ENCODE results near the gene THSD7A. TPM values are rescaled to one million over a fixed set of nuclear protein-coding genes. Genes with fewer than 3 reads are reported as not detected.

THSD7A gene
- total RNA-seq, 1 experiment from 2014 or later, result 4.0 TPM

DNA sequence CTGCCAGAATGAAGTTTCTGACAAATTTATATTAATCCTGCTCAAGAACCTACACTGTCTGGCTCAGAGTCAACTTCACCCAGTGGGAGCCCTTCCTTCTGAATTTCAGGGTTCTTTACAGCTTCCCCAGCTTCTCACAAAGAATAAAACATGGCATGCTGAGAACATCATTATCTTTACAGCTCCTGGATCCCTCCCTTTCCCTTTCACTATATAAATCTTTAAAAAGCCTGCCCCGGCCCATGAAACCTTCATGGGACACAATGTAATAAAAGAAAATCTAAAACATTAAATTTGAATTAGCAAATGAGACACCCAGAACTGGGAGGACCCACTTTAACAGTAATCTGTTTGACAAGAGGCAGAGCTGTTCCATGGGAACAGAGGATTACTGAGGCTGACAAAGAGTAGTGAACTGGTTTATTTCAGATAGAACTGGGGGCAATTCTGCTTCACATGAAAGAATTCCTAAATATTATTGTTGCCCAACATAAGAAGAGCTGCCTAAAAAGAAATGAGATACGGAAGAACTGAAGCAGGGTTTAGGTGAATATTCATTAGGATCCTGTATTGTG, 222.8 kb downstream of the THSD7A start:
- H3F3A ChIP-seq (ENCODE audit: insufficient read depth, low read depth), result no peaks in the 10 kb centered on the region
- H3K4me3 ChIP-seq, result no peak overlapping the region
- TF ChIP-seq EZH2 (IDR thresholded peaks at IDR 0.05; ENCODE audit: low read depth) (no peak), CTCF (conservative IDR thresholded peaks at IDR 0.05) (no peak)
- no peaks in the 10 kb centered on the region for H3K27me3 ChIP-seq (ENCODE audit: insufficient read depth, low read depth)
- ChIA-PET CTCF (no interaction called here), POLR2A (ENCODE audit: unreplicated experiment) (no interaction called here)
- H3K27ac ChIP-seq, result no peak overlapping the region
- H2AFZ ChIP-seq, result no peak overlapping the region; the same call in 1 of the 2 replicates
- no peak overlapping the region for H3K4me2 ChIP-seq
- no peaks in the 10 kb centered on the region for H3K79me2 ChIP-seq (ENCODE audit: low read depth)
- intact Hi-C loops (cut with micrococcal nuclease; ENCODE audit: unreplicated experiment), result no loop called here
- no TSS peak for BruUV-seq (replicated peaks)
- no peaks in the 10 kb centered on the region for H4K20me1 ChIP-seq (ENCODE audit: insufficient read depth)
- H3K4me1 ChIP-seq (replicated peaks; ENCODE audit: insufficient read depth), result no peaks in the 10 kb centered on the region
- no peaks in the 10 kb centered on the region for H3K9me2 ChIP-seq (ENCODE audit: insufficient read depth)
- no peaks in the 10 kb centered on the region for H3K9me3 ChIP-seq (ENCODE audit: insufficient read depth, low read depth)
- H3K36me3 ChIP-seq (ENCODE audit: low read depth), result no peaks in the 10 kb centered on the region
- no peak for DNase-seq

- Histone ChIP-seq H3K4me2 (no peak overlapping the region), H3K36me3 (ENCODE audit: low read depth) (no peaks in the 10 kb centered on the region), H3K79me2 (ENCODE audit: low read depth) (no peaks in the 10 kb centered on the region), H3K27me3 (ENCODE audit: insufficient read depth, low read depth) (no peaks in the 10 kb centered on the region), H3K9me2 (ENCODE audit: insufficient read depth) (no peaks in the 10 kb centered on the region), H3K9me3 (ENCODE audit: insufficient read depth, low read depth) (no peaks in the 10 kb centered on the region), H2AFZ (no peak overlapping the region), H3F3A (ENCODE audit: insufficient read depth, low read depth) (no peaks in the 10 kb centered on the region), H4K20me1 (ENCODE audit: insufficient read depth) (no peaks in the 10 kb centered on the region), H3K27ac (no peak overlapping the region), H3K4me1 (replicated peaks; ENCODE audit: insufficient read depth) (no peaks in the 10 kb centered on the region), H3K4me3 (no peak overlapping the region)
- ChIA-PET CTCF (no interaction called here), POLR2A (ENCODE audit: unreplicated experiment) (no interaction called here)
- no peak for DNase-seq
- TF ChIP-seq CTCF (conservative IDR thresholded peaks at IDR 0.05) (no peak), EZH2 (IDR thresholded peaks at IDR 0.05; ENCODE audit: low read depth) (no peak)
- intact Hi-C loops (cut with micrococcal nuclease; ENCODE audit: unreplicated experiment), result no loop called here
- BruUV-seq (replicated peaks), result no TSS peak
Observed at GRCh38 chr7:11607686-11608085, 224.3 kb downstream of the THSD7A start.

- H3K79me2 ChIP-seq (ENCODE audit: low read depth), result no peaks in the 10 kb centered on the region
- H2AFZ ChIP-seq, result no peak overlapping the region
- CTCF ChIA-PET, result no interaction called here
- intact Hi-C loops (cut with micrococcal nuclease; ENCODE audit: unreplicated experiment), result no loop called here
- no peaks in the 10 kb centered on the region for H3K27me3 ChIP-seq (ENCODE audit: insufficient read depth, low read depth)
- peaks cover 1% of the 10 kb centered on the region; the same call in 1 of the 2 replicates for H3K9me2 ChIP-seq (ENCODE audit: insufficient read depth)
- POLR2A ChIA-PET (ENCODE audit: unreplicated experiment), result no interaction called here
- no peaks in the 10 kb centered on the region for H3K4me1 ChIP-seq (replicated peaks; ENCODE audit: insufficient read depth)
- H3K4me3 ChIP-seq, result no peak overlapping the region
- no TSS peak for BruUV-seq (replicated peaks)
- no peaks in the 10 kb centered on the region for H3F3A ChIP-seq (ENCODE audit: insufficient read depth, low read depth)
- no peak for DNase-seq
- H3K27ac ChIP-seq, result no peak overlapping the region
- H3K36me3 ChIP-seq (ENCODE audit: low read depth), result no peaks in the 10 kb centered on the region
- no peak for TF ChIP-seq EZH2 (IDR thresholded peaks at IDR 0.05; ENCODE audit: low read depth)
- H3K9me3 ChIP-seq (ENCODE audit: insufficient read depth, low read depth), result no peaks in the 10 kb centered on the region
- no peak overlapping the region for H3K4me2 ChIP-seq
- H4K20me1 ChIP-seq (ENCODE audit: insufficient read depth), result no peaks in the 10 kb centered on the region
Observed at GRCh38 chr7:11605749-11606148, 226.2 kb downstream of the THSD7A start.

GRCh38 chr7:11604505-11604904, 227.5 kb downstream of the THSD7A start:
- Histone ChIP-seq H2AFZ (no peak overlapping the region), H3K4me2 (no peak overlapping the region), H3K9me3 (ENCODE audit: insufficient read depth, low read depth) (no peaks in the 10 kb centered on the region), H3K79me2 (ENCODE audit: low read depth) (no peaks in the 10 kb centered on the region), H3K9me2 (ENCODE audit: insufficient read depth) (peaks cover 6% of the 10 kb centered on the region; the same call in 1 of the 2 replicates), H3K27ac (no peak overlapping the region), H3K27me3 (ENCODE audit: insufficient read depth, low read depth) (no peaks in the 10 kb centered on the region), H3K4me3 (no peak overlapping the region), H3F3A (ENCODE audit: insufficient read depth, low read depth) (no peaks in the 10 kb centered on the region), H4K20me1 (ENCODE audit: insufficient read depth) (no peaks in the 10 kb centered on the region), H3K36me3 (ENCODE audit: low read depth) (no peaks in the 10 kb centered on the region), H3K4me1 (replicated peaks; ENCODE audit: insufficient read depth) (no peaks in the 10 kb centered on the region)
- intact Hi-C loops (cut with micrococcal nuclease; ENCODE audit: unreplicated experiment), result no loop called here
- POLR2A ChIA-PET (ENCODE audit: unreplicated experiment), result no interaction called here
- CTCF ChIA-PET, result no interaction called here
- TF ChIP-seq CTCF (conservative IDR thresholded peaks at IDR 0.05) (no peak), EZH2 (IDR thresholded peaks at IDR 0.05; ENCODE audit: low read depth) (no peak)
- no TSS peak for BruUV-seq (replicated peaks)
- no peak for DNase-seq
